Stomach smooth muscle (tissue), 2 donors: ENCODE results near the gene MAPK13.

ENCODE experiments used
- H3K27ac ChIP-seq: one replicate; pipeline ENCODE4 v1.7.0; 2013; ENCODE audit warnings: mild to moderate bottlenecking, low read length, inconsistent platforms
- H3K27me3 ChIP-seq, 2 donors: one replicate each; pipeline ENCODE4 v1.7.0; 2013; ENCODE audit warnings: low read length in 2 of 2; ENCODE audit not compliant: insufficient read depth in 2 of 2, control insufficient read depth in 1 of 2
- H3K36me3 ChIP-seq, 2 donors: one replicate each; pipeline ENCODE4 v1.7.0; 2013; ENCODE audit warnings: low read length in 2 of 2; ENCODE audit not compliant: control insufficient read depth in 2 of 2, insufficient read depth in 2 of 2
- H3K4me1 ChIP-seq: one replicate; pipeline ENCODE4 v1.7.0; 2013; ENCODE audit warnings: low read length; ENCODE audit not compliant: control insufficient read depth, insufficient read depth
- H3K4me3 ChIP-seq, 2 donors: one replicate each; pipeline ENCODE4 v1.7.0; 2013; ENCODE audit warnings: low read length in 2 of 2
- H3K9ac ChIP-seq, 2 donors: one replicate each; pipeline ENCODE4 v1.7.0; 2013; ENCODE audit warnings: low read length in 2 of 2, mild to moderate bottlenecking in 1 of 2
- H3K9me3 ChIP-seq, 2 donors: one replicate each; pipeline ENCODE4 v1.7.0; 2013; ENCODE audit warnings: low read length in 2 of 2; ENCODE audit not compliant: control insufficient read depth in 2 of 2
- donor health status: healthy.
- donor health status: Pancreatic carcinoma.

MAPK13 gene

DNA sequence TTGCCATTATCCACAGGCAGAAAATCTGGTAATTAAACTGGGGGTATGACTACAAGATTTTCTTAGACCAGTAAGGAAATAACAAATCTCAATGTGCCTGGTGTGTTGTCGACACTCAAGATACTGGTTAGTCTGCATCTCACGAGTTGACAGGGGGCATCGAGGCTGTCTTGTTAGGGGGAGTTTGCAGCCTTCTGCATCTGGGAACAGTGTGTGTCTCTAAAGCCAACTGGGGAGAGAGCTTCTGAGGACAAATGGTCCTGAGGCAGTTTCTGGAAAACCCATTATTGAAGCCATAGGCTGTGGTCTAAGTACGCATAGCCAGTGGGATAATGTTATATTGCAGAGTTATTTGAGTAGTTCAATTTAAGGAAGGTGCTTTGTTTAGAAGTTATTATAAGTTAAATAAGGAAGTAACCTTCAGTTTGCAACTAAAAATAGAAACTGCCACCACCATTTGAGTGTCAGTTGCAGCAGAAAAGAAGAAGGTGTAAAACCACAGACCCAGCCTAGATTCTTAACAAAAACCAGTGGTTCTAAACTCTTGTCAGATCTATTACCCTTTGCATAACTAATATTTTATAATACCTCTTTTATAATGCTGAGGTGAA is 15.4 kb upstream of the MAPK13 start:
- Histone ChIP-seq H3K36me3 (peaks cover 18 to 25% of the 10 kb centered on the region in 2 donors), H3K9me3 (no peaks in the 10 kb centered on the region), H3K4me3 (no peak overlapping the region), H3K4me1 (no peaks in the 10 kb centered on the region), H3K27me3 (no peaks in the 10 kb centered on the region), H3K9ac (no peak overlapping the region), H3K27ac (no peak overlapping the region)

GRCh38 chr6:36115412-36115811 is 14.9 kb upstream of the MAPK13 start:
- no peaks in the 10 kb centered on the region for H3K9me3 ChIP-seq
- no peaks in the 10 kb centered on the region for H3K4me1 ChIP-seq
- no peaks in the 10 kb centered on the region for H3K27me3 ChIP-seq
- no peak overlapping the region for H3K27ac ChIP-seq
- no peak overlapping the region for H3K9ac ChIP-seq
- no peak overlapping the region for H3K4me3 ChIP-seq
- peaks cover 14 to 22% of the 10 kb centered on the region in 2 donors for H3K36me3 ChIP-seq

- Histone ChIP-seq H3K27ac (no peak overlapping the region), H3K4me1 (peaks cover 4% of the 10 kb centered on the region), H3K36me3 (peaks cover 9 to 16% of the 10 kb centered on the region in 2 donors), H3K4me3 (no peak overlapping the region), H3K27me3 (no peaks in the 10 kb centered on the region), H3K9ac (no peak overlapping the region), H3K9me3 (no peaks in the 10 kb centered on the region)
These were observed 14.0 kb upstream of the MAPK13 start for GRCh38 chr6:36116066-36116864.

- H3K9ac ChIP-seq: no peak overlapping the region
- no peak overlapping the region for H3K4me3 ChIP-seq
- peaks cover 6% of the 10 kb centered on the region for H3K4me1 ChIP-seq
- no peak overlapping the region for H3K27ac ChIP-seq
- peaks cover 4 to 16% of the 10 kb centered on the region in 2 donors for H3K36me3 ChIP-seq
- no peaks in the 10 kb centered on the region for H3K9me3 ChIP-seq
- H3K27me3 ChIP-seq: no peaks in the 10 kb centered on the region
These were observed 13.4 kb upstream of the MAPK13 start for GRCh38 chr6:36116943-36117342.

DNA sequence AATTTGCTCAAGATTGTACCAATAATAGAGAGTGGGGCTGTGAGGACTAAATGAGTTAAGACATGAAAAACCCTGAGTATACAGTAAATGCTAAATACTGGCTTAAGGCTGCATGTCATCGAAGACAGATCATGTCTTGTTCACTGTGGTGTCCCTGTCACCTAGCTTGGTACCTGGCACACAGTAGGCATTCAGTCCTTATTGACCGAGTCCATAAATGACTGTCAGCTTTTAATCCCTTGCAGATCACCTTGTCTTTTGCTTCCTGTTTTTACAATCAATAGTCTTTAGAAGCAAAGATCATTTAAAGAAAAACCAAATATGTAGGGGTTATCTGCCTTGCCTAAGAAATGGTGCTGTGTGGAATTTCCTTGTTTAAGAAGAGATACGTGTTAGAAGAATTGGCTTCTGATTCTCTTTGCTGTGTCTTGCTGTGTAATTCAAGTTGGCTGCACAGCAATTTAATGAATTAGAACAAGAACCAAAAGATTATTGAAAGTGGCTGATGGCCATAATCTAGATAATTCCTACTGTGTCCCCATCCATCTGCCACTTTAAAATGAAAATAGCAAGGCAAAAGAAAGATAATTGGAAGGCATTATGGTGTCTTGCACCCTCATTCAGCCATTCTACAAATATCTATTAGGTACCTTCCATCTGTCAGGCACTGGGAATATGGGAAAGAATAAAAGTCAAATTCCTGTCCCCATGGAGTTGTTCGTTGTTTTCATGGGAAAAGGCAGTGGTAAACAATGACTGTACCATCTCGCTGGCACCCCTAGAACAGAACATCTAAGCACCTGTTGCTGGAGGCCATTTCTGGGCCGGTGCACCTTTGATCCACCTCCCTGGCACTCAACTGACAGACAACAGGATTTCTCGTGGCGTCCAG is 12.4 kb upstream of the MAPK13 start:
- H3K4me3 ChIP-seq: no peak overlapping the region
- H3K9ac ChIP-seq: no peak overlapping the region
- H3K4me1 ChIP-seq: peaks cover 6% of the 10 kb centered on the region
- H3K27me3 ChIP-seq: no peaks in the 10 kb centered on the region
- H3K27ac ChIP-seq: no peak overlapping the region
- peaks cover 4 to 16% of the 10 kb centered on the region in 2 donors for H3K36me3 ChIP-seq
- H3K9me3 ChIP-seq: no peaks in the 10 kb centered on the region

DNA sequence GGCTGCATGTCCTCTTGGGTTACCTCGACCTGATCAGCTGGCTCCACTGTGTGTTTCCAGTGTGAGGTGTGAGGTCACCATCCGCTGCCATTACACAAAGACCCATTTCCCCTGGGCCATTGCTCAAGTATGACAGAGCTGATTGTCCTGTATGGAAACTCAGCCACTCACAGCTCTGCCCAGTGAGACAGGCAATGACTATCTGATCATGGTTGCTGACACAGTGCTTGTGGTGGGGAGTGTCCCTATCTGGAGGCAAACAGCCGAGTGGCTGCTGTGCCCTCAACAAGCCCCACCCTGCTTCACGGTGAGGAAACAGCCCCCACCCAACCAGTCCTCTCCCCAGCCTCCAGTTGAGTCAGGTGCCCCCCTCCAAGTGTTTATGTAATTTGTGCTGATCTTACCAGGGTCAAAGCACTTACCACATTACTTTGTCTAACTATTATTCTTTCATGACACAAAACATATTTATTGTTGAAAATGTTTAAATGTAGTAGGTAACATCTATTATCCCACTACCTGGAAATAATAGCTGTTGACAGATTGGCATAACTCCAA is 11.7 kb upstream of the MAPK13 start:
- peaks cover 8% of the 10 kb centered on the region for H3K4me1 ChIP-seq
- no peak overlapping the region for H3K9ac ChIP-seq
- H3K9me3 ChIP-seq: no peaks in the 10 kb centered on the region
- no peak overlapping the region for H3K27ac ChIP-seq
- no peaks in the 10 kb centered on the region for H3K27me3 ChIP-seq
- H3K4me3 ChIP-seq: no peak overlapping the region
- H3K36me3 ChIP-seq: peaks cover 4 to 16% of the 10 kb centered on the region in 2 donors

GRCh38 chr6:36119209-36119608 is 11.1 kb upstream of the MAPK13 start:
- no peaks in the 10 kb centered on the region for H3K9me3 ChIP-seq
- no peak overlapping the region for H3K9ac ChIP-seq
- H3K36me3 ChIP-seq: peaks cover 4 to 16% of the 10 kb centered on the region in 2 donors
- no peaks in the 10 kb centered on the region for H3K27me3 ChIP-seq
- H3K4me3 ChIP-seq: no peak overlapping the region
- peaks cover 9% of the 10 kb centered on the region for H3K4me1 ChIP-seq
- no peak overlapping the region for H3K27ac ChIP-seq

- H3K27ac ChIP-seq: no peak overlapping the region
- H3K36me3 ChIP-seq: peaks cover 4 to 15% of the 10 kb centered on the region in 2 donors
- H3K4me1 ChIP-seq: peaks cover 12% of the 10 kb centered on the region
- H3K4me3 ChIP-seq: no peak overlapping the region
- no peaks in the 10 kb centered on the region for H3K9me3 ChIP-seq
- H3K27me3 ChIP-seq: no peaks in the 10 kb centered on the region
- no peak overlapping the region for H3K9ac ChIP-seq
These were observed 10.3 kb upstream of the MAPK13 start for GRCh38 chr6:36120018-36120417.

GRCh38 chr6:36120539-36120938 is 9.8 kb upstream of the MAPK13 start:
- H3K4me1 ChIP-seq: peaks cover 12% of the 10 kb centered on the region
- H3K27ac ChIP-seq: no peak overlapping the region
- no peaks in the 10 kb centered on the region for H3K9me3 ChIP-seq

DNA sequence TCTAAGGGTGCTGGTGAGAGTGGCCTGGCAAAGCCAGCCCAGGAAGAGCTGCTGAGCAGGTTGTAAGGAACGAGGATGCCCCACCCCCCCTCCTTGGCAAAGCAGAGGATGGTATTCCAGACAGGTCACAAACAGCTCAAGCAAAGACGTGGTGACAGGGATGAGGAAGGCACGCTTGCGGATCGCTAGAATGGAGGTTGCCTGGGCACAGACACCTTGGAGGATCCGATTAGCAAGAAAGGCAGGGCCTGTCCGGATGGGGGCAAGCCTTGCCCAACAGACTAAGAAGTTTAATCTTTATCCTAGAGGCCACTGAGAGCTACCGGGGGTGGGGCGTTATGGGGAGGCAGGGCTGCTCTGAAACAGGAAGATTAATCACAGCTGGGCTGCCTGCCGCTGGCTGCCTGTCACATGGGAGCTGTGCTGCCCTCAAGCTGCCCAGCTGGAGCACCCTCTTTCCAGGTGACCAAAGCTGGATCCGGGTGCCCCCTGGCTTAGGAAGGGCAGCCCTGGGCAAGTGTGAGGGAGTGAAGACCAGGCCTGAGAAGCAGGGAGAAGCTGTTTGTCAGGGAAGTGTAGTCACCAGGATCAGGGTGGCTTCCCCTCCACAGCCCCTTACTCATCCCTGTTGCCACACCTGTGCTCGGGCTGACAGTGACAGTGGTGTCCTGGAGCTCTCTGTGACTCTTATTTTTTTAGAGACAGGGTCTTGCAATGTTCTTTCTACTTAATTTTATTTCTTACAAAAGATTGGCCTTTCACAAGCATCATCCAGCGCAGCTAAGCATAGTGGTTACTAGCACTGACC is 9.1 kb upstream of the MAPK13 start:
- Histone ChIP-seq H3K4me3 (no peak overlapping the region), H3K9ac (peak overlapping the region in 1 of 2 donors; percentile 13), H3K27me3 (no peaks in the 10 kb centered on the region), H3K9me3 (no peaks in the 10 kb centered on the region), H3K36me3 (peaks cover 4 to 15% of the 10 kb centered on the region in 2 donors), H3K27ac (no peak overlapping the region), H3K4me1 (peaks cover 12% of the 10 kb centered on the region)

More at GRCh38 chr6:36120539-36120938, 9.8 kb upstream of the MAPK13 start:
- Histone ChIP-seq H3K9ac (no peak overlapping the region), H3K4me3 (no peak overlapping the region), H3K36me3 (peaks cover 4 to 15% of the 10 kb centered on the region in 2 donors), H3K27me3 (no peaks in the 10 kb centered on the region)
